Endodermal cell (in vitro differentiated cells): Measurements from ENCODE around the gene CNTF. TPM values are rescaled to one million over a fixed set of nuclear protein-coding genes. Genes with fewer than 3 reads are reported as not detected.

ENCODE experiments used
- DNase-seq: peaks from one replicate; pipeline ENCODE4 v3.0.0-alpha.2; 2017
- H3K27ac ChIP-seq: 2 replicates; pipeline ENCODE4 v1.5.1; 2013; ENCODE audit warnings: mild to moderate bottlenecking, low read depth, low read length, moderate library complexity
- H3K27me3 ChIP-seq: 2 replicates; pipeline ENCODE4 v1.6.1; 2013; ENCODE audit warnings: mild to moderate bottlenecking, low read length, moderate library complexity; ENCODE audit not compliant: insufficient read depth, control insufficient read depth, poor library complexity, severe bottlenecking
- H3K36me3 ChIP-seq: 2 replicates; pipeline ENCODE4 v1.7.0; 2013; ENCODE audit warnings: mild to moderate bottlenecking, low read length, moderate library complexity; ENCODE audit not compliant: control insufficient read depth, insufficient read depth
- H3K4me1 ChIP-seq: one replicate; pipeline ENCODE4 v1.7.0; 2013; ENCODE audit warnings: low read length; ENCODE audit not compliant: control insufficient read depth, insufficient read depth
- H3K4me3 ChIP-seq: 2 replicates; pipeline ENCODE4 v1.5.1; 2013; ENCODE audit warnings: mild to moderate bottlenecking, low read length, moderate library complexity
- H3K9ac ChIP-seq: 2 replicates; pipeline ENCODE4 v1.6.1; 2013; ENCODE audit warnings: mild to moderate bottlenecking, low read length, moderate library complexity; ENCODE audit not compliant: poor library complexity, severe bottlenecking; ENCODE audit errors: extremely low read depth
- H3K9me3 ChIP-seq: 2 replicates; pipeline ENCODE4 v1.6.1; 2013; ENCODE audit warnings: mild to moderate bottlenecking, low read length, moderate library complexity; ENCODE audit not compliant: control insufficient read depth
- H3K27ac Mint-ChIP-seq: 2 replicates; pipeline ENCODE4 v1.8.0; 2020; ENCODE audit warnings: mixed read lengths
- H3K27me3 Mint-ChIP-seq: 2 replicates; pipeline ENCODE4 v1.8.0; 2021; ENCODE audit warnings: mild to moderate bottlenecking, mixed read lengths; ENCODE audit not compliant: insufficient read depth
- H3K36me3 Mint-ChIP-seq: 2 replicates; pipeline ENCODE4 v1.8.0; 2020; ENCODE audit warnings: low read depth, mixed read lengths
- H3K4me1 Mint-ChIP-seq: 2 replicates; pipeline ENCODE4 v1.8.0; 2020; ENCODE audit warnings: mixed read lengths
- H3K4me3 Mint-ChIP-seq: 2 replicates; pipeline ENCODE4 v1.8.0; 2020; ENCODE audit warnings: mild to moderate bottlenecking, moderate library complexity, mixed read lengths
- H3K9me3 Mint-ChIP-seq: 2 replicates; pipeline ENCODE4 v1.8.0; 2020; ENCODE audit warnings: mild to moderate bottlenecking, mixed read lengths
- WGBS, 2 experiments: methylation state at CpG; one replicate each; pipeline versions ENCODE4 v1.1.5 to v1.1.7; 2013; ENCODE audit warnings: missing lambda C conversion rate in 2 of 2, mixed read lengths in 1 of 2; ENCODE audit not compliant: insufficient coverage in 1 of 2, insufficient read length in 1 of 2; 5-methylcytosine and 5-hydroxymethylcytosine counted together
- total RNA-seq, 2 donors: library from RNA; stranded (reverse); fragmentation: NEBNext Ultra II Directional in 1 of 2; extraction: Animal tissue kit (Norgen Biotek cat#: 25700) in 1 of 2; gene quantifications; 2 replicates in 1 of 2; 3 replicates in 1 of 2; pipeline ENCODE4 v1.2.1, GENCODE V29; 2021
- TF ChIP-seq, protein P1 (sequence below): fragments of 200-600 bp; sonication (generic); conservative IDR thresholded peaks from 2 replicates; pipeline ENCODE4 v1.5.0; 2021; ENCODE audit warnings: antibody characterized with exemption, mild to moderate bottlenecking

Gene CNTF
- total RNA-seq, 2 donors from 2014 or later: 1.7 to 3.7 TPM

DNA sequence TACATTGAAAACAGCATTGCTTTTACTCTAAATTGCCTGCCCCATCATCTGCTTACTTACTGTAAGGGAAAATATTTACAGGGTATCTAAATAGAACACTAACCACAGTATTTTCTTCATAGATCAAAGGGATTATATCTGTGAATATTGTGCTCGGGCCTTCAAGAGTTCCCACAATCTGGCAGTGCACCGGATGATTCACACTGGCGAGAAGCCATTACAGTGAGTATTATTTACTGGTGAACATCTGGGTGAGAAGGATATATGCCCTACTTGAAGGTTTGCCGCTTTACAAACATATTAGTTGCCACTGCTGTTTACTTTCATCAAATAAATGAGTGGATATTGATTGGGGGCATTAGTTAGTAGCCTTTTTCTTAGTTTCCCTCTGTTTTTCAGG is 5.9 kb upstream of the CNTF start:
- peaks cover 14% of the 10 kb centered on the region for H3K4me1 Mint-ChIP-seq
- no peaks in the 10 kb centered on the region for H3K9me3 ChIP-seq
- H3K4me3 Mint-ChIP-seq: no peak overlapping the region
- no peak overlapping the region for H3K27ac Mint-ChIP-seq
- no peaks in the 10 kb centered on the region for H3K27me3 ChIP-seq
- no peaks in the 10 kb centered on the region for H3K4me1 ChIP-seq
- TF ChIP-seq, protein P1, sequence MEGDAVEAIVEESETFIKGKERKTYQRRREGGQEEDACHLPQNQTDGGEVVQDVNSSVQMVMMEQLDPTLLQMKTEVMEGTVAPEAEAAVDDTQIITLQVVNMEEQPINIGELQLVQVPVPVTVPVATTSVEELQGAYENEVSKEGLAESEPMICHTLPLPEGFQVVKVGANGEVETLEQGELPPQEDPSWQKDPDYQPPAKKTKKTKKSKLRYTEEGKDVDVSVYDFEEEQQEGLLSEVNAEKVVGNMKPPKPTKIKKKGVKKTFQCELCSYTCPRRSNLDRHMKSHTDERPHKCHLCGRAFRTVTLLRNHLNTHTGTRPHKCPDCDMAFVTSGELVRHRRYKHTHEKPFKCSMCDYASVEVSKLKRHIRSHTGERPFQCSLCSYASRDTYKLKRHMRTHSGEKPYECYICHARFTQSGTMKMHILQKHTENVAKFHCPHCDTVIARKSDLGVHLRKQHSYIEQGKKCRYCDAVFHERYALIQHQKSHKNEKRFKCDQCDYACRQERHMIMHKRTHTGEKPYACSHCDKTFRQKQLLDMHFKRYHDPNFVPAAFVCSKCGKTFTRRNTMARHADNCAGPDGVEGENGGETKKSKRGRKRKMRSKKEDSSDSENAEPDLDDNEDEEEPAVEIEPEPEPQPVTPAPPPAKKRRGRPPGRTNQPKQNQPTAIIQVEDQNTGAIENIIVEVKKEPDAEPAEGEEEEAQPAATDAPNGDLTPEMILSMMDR: no peak
- H3K4me3 ChIP-seq: no peak overlapping the region
- no peaks in the 10 kb centered on the region for H3K27me3 Mint-ChIP-seq
- no peaks in the 10 kb centered on the region for H3K9me3 Mint-ChIP-seq
- H3K36me3 ChIP-seq: peaks cover 95% of the 10 kb centered on the region
- peaks cover 75% of the 10 kb centered on the region for H3K36me3 Mint-ChIP-seq
- 92% methylated on average over 4 of the region's 4 CpGs; no CpG with 5 or more reads in 1 of the 2 experiments for WGBS, 2 experiments
- DNase-seq: no peak
- H3K27ac ChIP-seq: no peak overlapping the region
- no peak overlapping the region for H3K9ac ChIP-seq

DNA sequence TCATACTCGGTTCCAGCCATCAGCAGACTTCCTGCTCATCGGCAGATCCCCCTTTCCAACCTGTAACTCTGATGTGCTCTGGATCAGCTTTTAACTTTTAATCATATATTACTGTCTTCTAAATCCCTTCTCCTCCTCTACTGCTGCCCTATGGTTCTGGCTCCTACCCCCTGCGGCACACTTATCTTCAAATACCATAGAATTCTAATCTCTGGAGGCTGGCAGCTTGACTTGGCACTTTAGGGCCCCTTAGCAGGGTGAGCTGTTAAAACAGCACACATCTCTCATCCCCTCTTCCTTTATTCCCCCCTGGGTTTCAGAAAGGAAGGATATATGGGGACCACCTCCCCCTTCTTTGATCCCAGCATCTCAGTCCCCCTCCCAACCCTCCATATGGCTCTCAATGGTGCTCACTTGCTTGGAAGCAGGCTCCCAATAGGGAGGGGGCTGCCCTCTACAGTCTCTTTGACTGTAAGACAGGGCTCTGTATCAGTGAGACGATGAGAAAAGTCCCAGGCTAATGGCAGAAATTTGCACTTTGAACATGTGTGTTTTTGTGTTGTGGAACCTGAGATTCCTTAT is 4.4 kb upstream of the CNTF start:
- DNase-seq: peak; percentile 52
- Histone ChIP-seq H3K9me3 (no peaks in the 10 kb centered on the region), H3K36me3 (peaks cover 95% of the 10 kb centered on the region), H3K4me3 (no peak overlapping the region), H3K4me1 (no peaks in the 10 kb centered on the region), H3K9ac (no peak overlapping the region), H3K27me3 (no peaks in the 10 kb centered on the region), H3K27ac (no peak overlapping the region)
- no peaks in the 10 kb centered on the region for H3K9me3 Mint-ChIP-seq
- peaks cover 14% of the 10 kb centered on the region for H3K4me1 Mint-ChIP-seq
- TF ChIP-seq, protein P1: peak; percentile 62
- H3K36me3 Mint-ChIP-seq: peaks cover 73% of the 10 kb centered on the region
- peak overlapping the region; percentile 19 for H3K27ac Mint-ChIP-seq
- H3K4me3 Mint-ChIP-seq: no peak overlapping the region
- WGBS, 2 experiments: 88 to 89% methylated on average over 3 to 4 of the region's 4 CpGs
- H3K27me3 Mint-ChIP-seq: no peaks in the 10 kb centered on the region

DNA sequence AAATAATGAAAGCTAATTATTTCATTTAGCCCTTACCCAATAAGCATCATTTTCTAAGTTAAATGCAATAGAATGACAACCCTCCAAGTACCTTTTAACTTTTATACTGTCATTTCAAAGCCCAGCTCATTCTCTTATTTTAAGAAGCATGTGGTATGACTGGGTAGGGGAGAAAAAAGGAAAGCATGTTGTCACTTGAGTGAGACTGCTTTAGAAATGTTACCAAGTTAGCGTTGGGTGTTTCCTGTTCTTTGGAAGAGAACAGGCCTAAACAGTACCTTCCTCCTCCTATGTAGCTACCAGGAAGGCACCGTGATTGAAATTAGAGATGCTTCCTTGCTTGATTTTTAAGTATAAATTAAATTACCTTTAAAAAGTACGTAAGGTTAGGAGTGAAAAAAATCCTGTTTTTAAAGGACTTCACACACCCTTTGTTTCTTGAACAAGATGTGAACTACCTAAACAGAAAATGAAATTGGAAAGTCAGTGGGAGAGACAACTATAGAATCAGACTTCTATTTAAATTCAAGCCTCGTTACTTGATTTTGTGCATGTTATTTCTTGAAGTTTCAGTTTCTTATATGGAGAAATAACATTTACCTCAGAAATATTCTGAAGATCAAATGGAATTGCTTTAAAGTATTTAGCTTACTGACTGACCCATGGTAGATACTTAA is 741 bp upstream of the CNTF start:
- Histone ChIP-seq H3K9ac (no peak overlapping the region), H3K4me3 (no peak overlapping the region), H3K27me3 (no peaks in the 10 kb centered on the region), H3K9me3 (no peaks in the 10 kb centered on the region), H3K4me1 (no peaks in the 10 kb centered on the region), H3K27ac (no peak overlapping the region), H3K36me3 (peaks cover 92% of the 10 kb centered on the region)
- Mint-ChIP-seq H3K27ac (no peak overlapping the region), H3K4me1 (peaks cover 14% of the 10 kb centered on the region), H3K4me3 (no peak overlapping the region), H3K36me3 (peaks cover 62% of the 10 kb centered on the region), H3K27me3 (no peaks in the 10 kb centered on the region), H3K9me3 (no peaks in the 10 kb centered on the region)
- TF ChIP-seq, protein P1: no peak
- 82% methylated on average over 3 of the region's 4 CpGs; no CpG with 5 or more reads in 1 of the 2 experiments for WGBS, 2 experiments
- DNase-seq: no peak
